SKM-1 (cell line): Measurements from ENCODE around the gene MAP7.
"Not testable (repeated sequence)": the region's sequence is repeated elsewhere in the genome, so short reads cannot be mapped to it uniquely, and the experiment has no call there.

Source experiments
- DNase-seq: peaks from one replicate; lab custom pipeline; 2025; ENCODE audit not compliant: unreplicated experiment; lab: John Stamatoyannopoulos, UW

MAP7 gene

DNA sequence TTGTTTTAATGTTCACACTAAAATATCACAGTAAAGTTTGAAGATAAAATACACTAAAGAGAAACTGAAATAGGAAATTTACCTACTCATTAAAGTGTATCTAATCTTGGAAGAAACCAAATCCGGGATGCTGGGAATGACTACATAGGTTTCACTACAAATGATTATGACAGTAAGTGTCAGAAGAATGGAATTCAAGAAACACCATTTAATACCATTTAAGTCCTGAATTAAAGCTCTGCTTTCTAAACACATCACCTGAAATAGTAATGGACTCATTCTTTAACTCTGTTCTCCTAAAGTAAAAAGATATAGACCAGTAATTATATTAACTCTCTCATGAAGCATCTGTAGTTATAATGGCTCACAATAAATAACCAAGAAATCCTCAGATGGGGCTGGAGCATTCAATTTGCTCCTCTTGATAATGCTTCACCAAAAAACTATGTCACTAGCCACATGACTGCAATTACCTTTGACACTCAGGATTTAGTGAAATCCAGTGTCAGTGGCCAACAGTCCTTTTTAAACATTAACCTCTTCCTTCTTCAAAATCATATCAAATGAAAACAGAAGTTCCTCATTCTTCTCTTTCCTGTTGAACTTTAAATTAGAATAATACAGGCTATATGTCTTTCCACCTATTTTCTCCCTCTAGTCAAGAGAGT, 41.4 kb downstream of the MAP7 start:
- DNase-seq, result no peak

DNA sequence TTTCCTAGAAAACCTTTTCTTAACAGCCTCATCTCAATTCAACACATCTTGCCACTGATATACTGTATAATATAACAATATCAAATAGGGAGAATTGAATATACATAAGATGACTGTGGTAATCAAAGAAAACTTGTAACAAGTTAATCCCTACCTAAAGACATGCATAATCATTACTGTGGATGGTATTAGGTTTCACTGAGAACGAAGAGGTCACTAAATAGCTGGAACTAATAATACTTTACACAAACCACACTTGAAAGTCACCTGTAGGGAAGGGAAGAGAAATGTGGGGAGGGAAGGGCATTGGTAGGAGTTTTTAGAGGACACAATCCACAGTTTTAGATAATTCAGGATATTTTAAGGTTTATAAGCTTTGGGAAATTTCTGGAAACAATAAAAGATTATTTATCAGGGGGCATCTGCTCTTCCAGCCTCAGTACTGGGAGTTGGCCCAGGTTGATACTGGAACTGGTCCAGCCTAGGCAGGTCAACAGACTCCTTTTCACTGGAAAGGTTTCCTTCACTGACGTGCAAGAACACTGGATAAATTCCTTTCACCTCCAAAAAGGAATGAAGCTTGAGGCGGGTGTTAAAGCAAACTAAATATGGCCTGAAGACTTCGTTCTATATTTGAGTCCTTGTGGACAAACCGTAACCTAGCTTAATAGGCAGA, 44.0 kb downstream of the MAP7 start:
- no peak for DNase-seq

GRCh38 chr6:136503303-136504029, 46.8 kb downstream of the MAP7 start:
- DNase-seq, result no peak

DNA sequence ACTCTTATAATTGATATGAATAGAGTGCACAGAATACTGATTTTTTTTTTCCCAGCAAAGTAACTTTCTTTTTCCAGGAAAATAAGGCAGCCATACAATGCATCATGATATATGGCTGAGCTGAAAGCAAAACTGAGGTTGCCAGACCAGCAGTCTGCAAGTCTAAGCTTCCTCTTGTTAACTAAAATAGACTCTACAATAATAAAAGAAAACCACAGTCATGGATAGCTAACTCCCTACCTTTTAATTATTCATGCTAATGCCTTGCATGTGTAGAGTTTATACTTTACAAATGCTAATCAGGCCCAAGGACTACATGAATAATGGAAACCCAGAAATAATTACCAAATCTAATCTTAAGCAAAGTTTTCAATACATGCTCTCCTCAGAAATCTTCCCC, 47.4 kb downstream of the MAP7 start:
- no peak for DNase-seq

DNA sequence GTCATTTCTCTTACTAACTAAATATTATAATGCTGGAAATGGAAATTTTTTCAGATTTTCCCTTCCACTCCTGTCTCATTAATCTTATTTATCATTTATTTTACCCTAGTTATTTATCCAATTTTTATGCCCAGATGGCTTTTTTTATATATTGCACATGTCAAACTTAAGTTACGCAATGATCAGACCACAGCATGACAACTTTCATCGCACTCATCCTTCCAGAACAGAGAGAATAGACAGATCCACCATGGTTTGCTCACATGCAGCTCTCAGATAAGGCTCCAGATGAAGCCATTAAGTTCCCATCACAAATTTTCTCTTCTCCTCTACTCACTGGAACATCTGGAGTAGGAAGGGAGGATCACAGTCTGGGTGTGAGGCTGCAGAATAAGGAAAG, 48.7 kb downstream of the MAP7 start:
- no peak for DNase-seq

DNA sequence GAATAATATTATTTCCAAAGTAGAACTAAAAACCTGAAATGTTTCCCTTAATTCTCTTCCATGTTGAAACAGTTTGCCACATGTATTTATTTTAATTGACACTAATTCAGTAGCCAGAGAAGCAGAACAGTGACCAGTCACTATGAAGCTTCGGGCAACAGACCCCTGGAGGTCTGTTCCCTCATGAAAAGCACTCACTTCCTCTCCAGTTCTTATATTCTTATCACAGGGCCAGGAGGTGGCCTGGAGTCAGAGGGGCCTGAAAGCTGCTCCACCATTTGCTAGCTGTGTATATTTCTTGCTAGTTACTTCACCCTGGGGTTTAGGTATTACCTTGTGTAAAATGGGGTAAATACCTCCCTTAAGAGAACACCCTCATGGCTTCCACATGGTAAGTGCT, 49.1 kb downstream of the MAP7 start:
- DNase-seq, result no peak

DNA sequence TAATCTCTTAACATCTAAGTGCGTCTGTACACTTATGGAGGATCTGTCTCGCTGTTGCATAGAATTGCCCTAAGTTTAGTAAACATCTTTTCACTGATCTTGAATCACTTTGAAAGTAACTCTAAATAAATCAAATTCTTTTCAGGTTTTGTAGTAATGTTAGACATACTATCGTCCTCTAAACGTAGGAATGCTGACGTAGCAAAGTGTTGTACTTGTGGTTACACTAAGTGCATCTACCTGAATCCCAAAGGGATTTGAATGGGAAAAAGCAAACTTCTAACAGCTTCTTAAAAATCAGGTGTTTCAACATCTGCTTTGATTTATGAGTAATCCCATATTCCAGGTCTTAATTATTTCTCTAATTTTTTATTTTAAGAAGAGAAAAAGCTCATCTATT, 49.8 kb downstream of the MAP7 start:
- DNase-seq, result no peak

- DNase-seq, result no peak
These were observed 50.9 kb downstream of the MAP7 start for GRCh38 chr6:136499370-136499769.

DNA sequence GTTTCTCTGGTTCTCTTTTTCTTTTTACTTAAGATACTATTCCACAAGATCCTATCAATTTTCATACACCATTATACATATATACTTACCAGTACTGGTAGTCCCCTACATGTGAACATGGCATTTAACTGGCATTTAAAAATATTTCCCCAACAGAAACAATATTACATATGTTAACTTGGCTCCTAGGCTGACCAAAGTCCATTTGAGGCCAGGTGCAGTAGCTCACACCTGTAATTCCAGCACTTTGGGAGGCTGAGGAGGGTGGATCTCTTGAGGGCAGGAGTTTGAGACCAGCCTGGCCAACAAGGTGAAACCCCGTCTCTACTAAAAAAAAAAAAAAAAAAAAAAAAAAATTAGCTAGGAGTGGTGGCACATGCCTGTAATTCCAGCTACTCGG, 53.8 kb downstream of the MAP7 start:
- not testable (repeated sequence) for DNase-seq

GRCh38 chr6:136494710-136495109, 55.5 kb downstream of the MAP7 start:
- DNase-seq, result no peak

DNA sequence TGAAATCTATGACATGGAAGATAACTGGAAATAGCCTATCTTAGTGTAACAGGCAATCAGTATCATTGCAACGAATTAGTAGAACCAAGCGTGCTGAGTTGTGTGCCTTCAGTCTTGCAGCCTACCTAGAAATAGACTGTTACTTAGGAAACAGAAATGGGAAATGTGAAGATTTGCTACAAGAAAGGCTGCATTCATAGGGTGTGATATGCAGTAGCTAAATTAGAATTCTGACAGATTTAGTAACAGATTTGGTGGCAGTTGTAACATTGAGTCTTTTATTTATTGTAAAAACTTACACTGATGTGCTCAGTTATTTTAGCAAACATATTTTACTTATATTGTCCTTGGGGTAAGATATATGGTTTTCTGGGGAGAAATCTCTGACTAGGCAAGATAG, 56.2 kb downstream of the MAP7 start:
- no peak for DNase-seq

- DNase-seq, result no peak
These were observed 57.8 kb downstream of the MAP7 start for GRCh38 chr6:136492409-136492808.

GRCh38 chr6:136491754-136492153, 58.5 kb downstream of the MAP7 start:
- DNase-seq, result no peak

GRCh38 chr6:136491251-136491650, 59.0 kb downstream of the MAP7 start:
- DNase-seq, result no peak

- DNase-seq, result not testable (repeated sequence)
These were observed 60.6 kb downstream of the MAP7 start for GRCh38 chr6:136489689-136490033.

- DNase-seq, result no peak
These were observed 62.3 kb downstream of the MAP7 start for GRCh38 chr6:136487759-136488425.

GRCh38 chr6:136486357-136486756, 63.9 kb downstream of the MAP7 start:
- DNase-seq, result no peak

- DNase-seq, result no peak
These were observed 66.3 kb downstream of the MAP7 start for GRCh38 chr6:136483906-136484305.

DNA sequence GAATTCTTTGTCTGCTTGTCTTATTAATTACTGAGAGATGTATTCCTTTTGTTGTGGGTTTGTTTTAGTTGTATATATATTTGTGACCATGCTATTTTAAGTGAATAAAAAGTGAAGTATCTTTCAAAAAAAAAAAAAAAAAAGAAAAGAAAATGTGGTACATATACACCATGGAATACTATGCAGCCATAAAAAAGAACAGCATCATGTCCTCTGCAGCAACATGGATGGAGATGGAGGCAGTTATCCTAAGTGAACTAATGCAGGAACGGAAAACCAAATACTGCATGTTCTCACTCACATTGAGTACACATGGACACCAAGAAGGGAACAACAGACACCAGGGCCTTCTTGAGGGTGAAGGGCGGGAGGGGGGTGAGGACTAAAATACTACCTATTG, 67.2 kb downstream of the MAP7 start:
- DNase-seq, result not testable (repeated sequence)

- no peak for DNase-seq
These were observed 72.7 kb downstream of the MAP7 start for GRCh38 chr6:136477548-136477947.

GRCh38 chr6:136475686-136476085, 74.5 kb downstream of the MAP7 start:
- DNase-seq, result no peak

DNA sequence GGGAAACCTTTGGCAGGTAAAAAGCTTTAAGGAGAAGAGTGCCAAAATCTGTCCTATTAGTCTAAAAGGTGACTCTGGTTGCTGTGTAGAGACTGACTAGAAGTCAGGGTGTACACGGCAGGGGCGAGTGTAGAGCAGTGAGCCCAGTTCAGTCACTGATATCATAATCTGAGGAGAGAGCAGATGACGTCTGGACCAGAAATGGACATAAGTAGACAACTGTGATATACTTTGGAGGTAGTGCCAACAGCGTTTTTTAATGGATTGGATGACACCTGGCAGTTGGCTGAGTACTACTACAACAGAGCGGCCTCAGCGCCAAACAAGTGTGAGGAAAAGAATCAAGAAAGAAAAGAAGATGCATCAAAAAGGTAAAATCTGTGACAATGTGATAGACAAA, 76.0 kb downstream of the MAP7 start:
- no peak for DNase-seq
